ENCODE measurements around the gene SCP2D1. TPM values are rescaled to one million over a fixed set of nuclear protein-coding genes. Genes with fewer than 3 reads are reported as not detected.

SCP2D1 gene
- total RNA-seq, 1 experiment from 2014 or later: not detected

- H3K9ac ChIP-seq (ENCODE audit: low read length): no peak overlapping the region
- no peak overlapping the region for H2AFZ ChIP-seq (ENCODE audit: low read length)
- H3K9me3 ChIP-seq (ENCODE audit: low read length): no peaks in the 10 kb centered on the region
- intact Hi-C loops (cut with micrococcal nuclease): no loop called here
- H3F3A ChIP-seq (ENCODE audit: low read length, unreplicated experiment): no peaks in the 10 kb centered on the region
- peaks cover 39% of the 10 kb centered on the region for H3K27me3 ChIP-seq (ENCODE audit: low read length)
- DNase-seq: no peak
- no peaks in the 10 kb centered on the region for H3K4me1 ChIP-seq (ENCODE audit: insufficient read depth, low read length)
- TF ChIP-seq EZH2 (IDR thresholded peaks at IDR 0.05; ENCODE audit: low read length, unreplicated experiment): no peak
- TF ChIP-seq, protein P1, sequence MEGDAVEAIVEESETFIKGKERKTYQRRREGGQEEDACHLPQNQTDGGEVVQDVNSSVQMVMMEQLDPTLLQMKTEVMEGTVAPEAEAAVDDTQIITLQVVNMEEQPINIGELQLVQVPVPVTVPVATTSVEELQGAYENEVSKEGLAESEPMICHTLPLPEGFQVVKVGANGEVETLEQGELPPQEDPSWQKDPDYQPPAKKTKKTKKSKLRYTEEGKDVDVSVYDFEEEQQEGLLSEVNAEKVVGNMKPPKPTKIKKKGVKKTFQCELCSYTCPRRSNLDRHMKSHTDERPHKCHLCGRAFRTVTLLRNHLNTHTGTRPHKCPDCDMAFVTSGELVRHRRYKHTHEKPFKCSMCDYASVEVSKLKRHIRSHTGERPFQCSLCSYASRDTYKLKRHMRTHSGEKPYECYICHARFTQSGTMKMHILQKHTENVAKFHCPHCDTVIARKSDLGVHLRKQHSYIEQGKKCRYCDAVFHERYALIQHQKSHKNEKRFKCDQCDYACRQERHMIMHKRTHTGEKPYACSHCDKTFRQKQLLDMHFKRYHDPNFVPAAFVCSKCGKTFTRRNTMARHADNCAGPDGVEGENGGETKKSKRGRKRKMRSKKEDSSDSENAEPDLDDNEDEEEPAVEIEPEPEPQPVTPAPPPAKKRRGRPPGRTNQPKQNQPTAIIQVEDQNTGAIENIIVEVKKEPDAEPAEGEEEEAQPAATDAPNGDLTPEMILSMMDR (conservative IDR thresholded peaks at IDR 0.05; ENCODE audit: low read depth, low read length): no peak
- no peak for TF ChIP-seq EZH2phosphoT487 (IDR thresholded peaks at IDR 0.05; ENCODE audit: borderline replicate concordance, low read length)
- no peak for ATAC-seq
- no peaks in the 10 kb centered on the region for H3K9me2 ChIP-seq (replicated peaks; ENCODE audit: low read length)
- H3K4me3 ChIP-seq (ENCODE audit: low read length): no peak overlapping the region
- H4K20me1 ChIP-seq (ENCODE audit: low read length): no peaks in the 10 kb centered on the region
- H3K79me2 ChIP-seq (ENCODE audit: low read length): no peaks in the 10 kb centered on the region
- BruUV-seq (replicated peaks): no TSS peak
- no peak overlapping the region for H3K4me2 ChIP-seq (ENCODE audit: low read length)
- ChIA-PET POLR2A (ENCODE audit: unreplicated experiment) (no interaction called here), CTCF (no interaction called here)
- no peak overlapping the region for H3K27ac ChIP-seq (ENCODE audit: low read length)
- H3K36me3 ChIP-seq (ENCODE audit: low read depth, low read length): no peaks in the 10 kb centered on the region
Observed at GRCh38 chr20:18832546-18833200, 19.1 kb downstream of the SCP2D1 start.

- no peak overlapping the region for H3K4me2 ChIP-seq (ENCODE audit: low read length)
- H4K20me1 ChIP-seq (ENCODE audit: low read length): no peaks in the 10 kb centered on the region
- DNase-seq: no peak
- ChIA-PET CTCF (no interaction called here), POLR2A (ENCODE audit: unreplicated experiment) (no interaction called here)
- no peak overlapping the region for H3K9ac ChIP-seq (ENCODE audit: low read length)
- H3K36me3 ChIP-seq (ENCODE audit: low read depth, low read length): no peaks in the 10 kb centered on the region
- H3K79me2 ChIP-seq (ENCODE audit: low read length): no peaks in the 10 kb centered on the region
- TF ChIP-seq EZH2 (IDR thresholded peaks at IDR 0.05; ENCODE audit: low read length, unreplicated experiment) (no peak), EZH2phosphoT487 (IDR thresholded peaks at IDR 0.05; ENCODE audit: borderline replicate concordance, low read length) (no peak)
- TF ChIP-seq, protein P1 (conservative IDR thresholded peaks at IDR 0.05; ENCODE audit: low read depth, low read length): no peak
- no peak overlapping the region for H2AFZ ChIP-seq (ENCODE audit: low read length)
- peaks cover 28% of the 10 kb centered on the region for H3K27me3 ChIP-seq (ENCODE audit: low read length)
- no TSS peak for BruUV-seq (replicated peaks)
- H3K9me3 ChIP-seq (ENCODE audit: low read length): no peaks in the 10 kb centered on the region
- H3K9me2 ChIP-seq (replicated peaks; ENCODE audit: low read length): no peaks in the 10 kb centered on the region
- intact Hi-C loops (cut with micrococcal nuclease): no loop called here
- no peaks in the 10 kb centered on the region for H3F3A ChIP-seq (ENCODE audit: low read length, unreplicated experiment)
- H3K27ac ChIP-seq (ENCODE audit: low read length): no peak overlapping the region
- no peak overlapping the region for H3K4me3 ChIP-seq (ENCODE audit: low read length)
- ATAC-seq: no peak
- H3K4me1 ChIP-seq (ENCODE audit: insufficient read depth, low read length): no peaks in the 10 kb centered on the region
Observed at GRCh38 chr20:18835466-18836256, 22.1 kb downstream of the SCP2D1 start.

DNA sequence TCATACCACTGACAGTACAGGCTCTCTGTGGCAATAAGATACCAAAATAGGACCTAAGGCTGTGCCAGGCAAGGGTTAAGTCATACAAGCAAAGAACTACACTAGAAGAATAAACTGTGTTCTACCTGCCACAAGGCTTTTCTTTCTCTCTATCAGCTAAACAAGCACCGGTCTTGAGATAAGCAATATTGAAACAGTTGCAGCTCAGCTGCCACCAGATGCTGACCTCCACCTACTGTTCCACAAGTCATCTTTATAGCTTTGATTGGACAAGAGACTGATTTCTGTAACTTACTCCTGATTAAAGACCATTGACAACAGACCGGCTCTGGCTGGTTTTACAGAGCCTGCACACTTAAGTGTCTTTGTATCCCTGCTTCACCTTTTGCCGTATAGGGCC, 24.1 kb downstream of the SCP2D1 start:
- no peaks in the 10 kb centered on the region for H3K9me3 ChIP-seq (ENCODE audit: low read length)
- ATAC-seq: no peak
- POLR2A ChIA-PET (ENCODE audit: unreplicated experiment): no interaction called here
- no peak for TF ChIP-seq EZH2 (IDR thresholded peaks at IDR 0.05; ENCODE audit: low read length, unreplicated experiment)
- TF ChIP-seq, protein P1 (conservative IDR thresholded peaks at IDR 0.05; ENCODE audit: low read depth, low read length): no peak
- no peak for TF ChIP-seq EZH2phosphoT487 (IDR thresholded peaks at IDR 0.05; ENCODE audit: borderline replicate concordance, low read length)
- H4K20me1 ChIP-seq (ENCODE audit: low read length): no peaks in the 10 kb centered on the region
- H3K4me3 ChIP-seq (ENCODE audit: low read length): no peak overlapping the region
- no peaks in the 10 kb centered on the region for H3K9me2 ChIP-seq (replicated peaks; ENCODE audit: low read length)
- H3K4me2 ChIP-seq (ENCODE audit: low read length): no peak overlapping the region
- H3K27me3 ChIP-seq (ENCODE audit: low read length): peaks cover 31% of the 10 kb centered on the region
- H3K27ac ChIP-seq (ENCODE audit: low read length): no peak overlapping the region
- H3K4me1 ChIP-seq (ENCODE audit: insufficient read depth, low read length): no peaks in the 10 kb centered on the region
- H3K79me2 ChIP-seq (ENCODE audit: low read length): no peaks in the 10 kb centered on the region
- no TSS peak for BruUV-seq (replicated peaks)
- CTCF ChIA-PET: no interaction called here
- H3K9ac ChIP-seq (ENCODE audit: low read length): no peak overlapping the region
- H3K36me3 ChIP-seq (ENCODE audit: low read depth, low read length): no peaks in the 10 kb centered on the region
- no peak for DNase-seq
- no peaks in the 10 kb centered on the region for H3F3A ChIP-seq (ENCODE audit: low read length, unreplicated experiment)
- intact Hi-C loops (cut with micrococcal nuclease): no loop called here
- H2AFZ ChIP-seq (ENCODE audit: low read length): no peak overlapping the region

Data from PC-3 (cell line).